Liver (tissue), 9 donors: Measurements from ENCODE around the gene TBC1D12. TPM values are rescaled to one million over a fixed set of nuclear protein-coding genes. Genes with fewer than 3 reads are reported as not detected.

ENCODE experiments used
- DNase-seq: peaks from one replicate; pipeline ENCODE4 v3.0.0-alpha.2; 2017; ENCODE audit warnings: low spot score
- H3K27ac ChIP-seq, 2 donors: one replicate each; pipeline ENCODE4 v1.7.0; 2013; ENCODE audit warnings: inconsistent platforms in 2 of 2, low read length in 2 of 2, control low read depth in 1 of 2, low read depth in 1 of 2, mild to moderate bottlenecking in 1 of 2
- H3K27me3 ChIP-seq, 4 donors: one replicate each; pipeline versions ENCODE4 v1.6.1 to v1.7.0; 2013; ENCODE audit warnings: low read length in 3 of 4, inconsistent platforms in 1 of 4, mild to moderate bottlenecking in 1 of 4, moderate library complexity in 1 of 4; ENCODE audit not compliant: control insufficient read depth in 4 of 4, insufficient read depth in 4 of 4
- H3K36me3 ChIP-seq, 4 donors: one replicate each; pipeline versions ENCODE4 v1.6.1 to v1.7.0; 2013; ENCODE audit warnings: low read length in 3 of 4, mild to moderate bottlenecking in 3 of 4, low read depth in 1 of 4, moderate library complexity in 1 of 4; ENCODE audit not compliant: control insufficient read depth in 4 of 4, insufficient read depth in 3 of 4
- H3K4me1 ChIP-seq, 4 donors: one replicate each; pipeline versions ENCODE4 v1.6.1 to v1.7.0; 2013; ENCODE audit warnings: low read length in 3 of 4, mild to moderate bottlenecking in 3 of 4, moderate library complexity in 1 of 4; ENCODE audit not compliant: control insufficient read depth in 4 of 4, insufficient read depth in 4 of 4
- H3K4me3 ChIP-seq, 3 donors: one replicate each; pipeline versions ENCODE4 v1.6.1 to v1.7.0; 2013; ENCODE audit warnings: low read length in 3 of 3, control low read depth in 1 of 3, low read depth in 1 of 3, mild to moderate bottlenecking in 1 of 3
- H3K9ac ChIP-seq, 2 donors: one replicate each; pipeline ENCODE4 v1.7.0; 2013; ENCODE audit warnings: low read length in 2 of 2, mild to moderate bottlenecking in 2 of 2, moderate library complexity in 2 of 2, control low read depth in 1 of 2, low read depth in 1 of 2
- H3K9me3 ChIP-seq, 4 donors: one replicate each; pipeline versions ENCODE4 v1.6.1 to v1.7.0; 2013; ENCODE audit warnings: low read length in 3 of 4; ENCODE audit not compliant: control insufficient read depth in 4 of 4
- FOXA1 ChIP-seq: IDR thresholded peaks from 2 replicates; pipeline ENCODE4 v1.6.1; 2016; ENCODE audit warnings: antibody characterized with exemption
- FOXA2 ChIP-seq: IDR thresholded peaks from 2 replicates; pipeline ENCODE4 v1.6.1; 2016; ENCODE audit warnings: antibody characterized with exemption
- GABPA ChIP-seq, 2 donors: IDR thresholded peaks in 1 of 2; conservative IDR thresholded peaks in 1 of 2; 2 replicates each; pipeline ENCODE4 v1.6.1; 2016; ENCODE audit warnings: antibody characterized with exemption in 2 of 2, mild to moderate bottlenecking in 1 of 2, moderate library complexity in 1 of 2
- HNF4A ChIP-seq, 2 donors: conservative IDR thresholded peaks; 2 replicates each; pipeline ENCODE4 v1.6.1; 2016; ENCODE audit warnings: antibody characterized with exemption in 2 of 2, mild to moderate bottlenecking in 2 of 2
- HNF4G ChIP-seq: IDR thresholded peaks from 2 replicates; pipeline ENCODE4 v1.6.1; 2016; ENCODE audit warnings: antibody characterized with exemption
- JUND ChIP-seq, 2 donors: IDR thresholded peaks; 2 replicates each; pipeline ENCODE4 v1.6.1; 2016; ENCODE audit warnings: antibody characterized with exemption in 2 of 2
- NR2F2 ChIP-seq: IDR thresholded peaks from 2 replicates; pipeline ENCODE4 v1.6.1; 2016; ENCODE audit warnings: antibody characterized with exemption
- RAD21 ChIP-seq, 2 donors: IDR thresholded peaks; 2 replicates each; pipeline ENCODE4 v1.6.1; 2016; ENCODE audit warnings: antibody characterized with exemption in 2 of 2, mild to moderate bottlenecking in 2 of 2
- RXRA ChIP-seq, 2 donors: IDR thresholded peaks; 2 replicates each; pipeline ENCODE4 v1.6.1; 2017 to 2018; ENCODE audit warnings: antibody characterized with exemption in 2 of 2, mild to moderate bottlenecking in 1 of 2
- SP1 ChIP-seq: IDR thresholded peaks from 2 replicates; pipeline ENCODE4 v1.6.1; 2018; ENCODE audit warnings: antibody characterized with exemption, mild to moderate bottlenecking
- TAF1 ChIP-seq: conservative IDR thresholded peaks from 2 replicates; pipeline ENCODE4 v1.6.1; 2016; ENCODE audit warnings: antibody characterized with exemption, mild to moderate bottlenecking
- YY1 ChIP-seq: IDR thresholded peaks from 2 replicates; pipeline ENCODE4 v1.6.1; 2016; ENCODE audit warnings: antibody characterized with exemption, mild to moderate bottlenecking
- WGBS: extraction: QIAGEN DNeasy Blood & Tissue Kit; methylation state at CpG from one replicate; pipeline ENCODE4 v1.1.7; 2013; 5-methylcytosine and 5-hydroxymethylcytosine counted together
- polyA plus RNA-seq, 2 donors: library from polyadenylated mRNA; stranded (reverse) in 1 of 2; unstranded in 1 of 2; fragments of 200-250 nt in 1 of 2; fragments of >200 nt in 1 of 2; fragmentation: Nextera tagmentation in 1 of 2; extraction: Ambion mirVana in 1 of 2; gene quantifications; one replicate each; pipeline versions ENCODE4 v1.2.1 to v1.2.3, GENCODE V29; 2013 to 2015
- total RNA-seq, 2 donors: library from RNA; depleted of rRNA; stranded (reverse); fragments of >200 nt; gene quantifications; one replicate each; pipeline ENCODE4 v1.2.3, GENCODE V29; 2014
- TF ChIP-seq, protein P1 (sequence below): IDR thresholded peaks from 2 replicates; pipeline ENCODE4 v1.6.1; 2016; ENCODE audit warnings: antibody characterized with exemption, mild to moderate bottlenecking
- TF ChIP-seq, protein P2 (sequence below): IDR thresholded peaks from 2 replicates; pipeline ENCODE4 v1.6.1; 2016; ENCODE audit warnings: antibody characterized with exemption
- TF ChIP-seq, protein P3 (sequence below): IDR thresholded peaks from 2 replicates; pipeline ENCODE4 v1.6.1; 2016; ENCODE audit warnings: antibody characterized with exemption
- TF ChIP-seq, protein P4 (sequence below): fragments of 150-350 bp; IDR thresholded peaks from 2 replicates; pipeline ENCODE4 v1.5.1; 2017; ENCODE audit warnings: improper control_type of control experiment, low read depth, low read length; ENCODE audit not compliant: missing input control
- donor health status: healthy.
- donor health status: healthy.
- donor health status: healthy.
- donor health status: healthy.
- donor health status: healthy.

Gene TBC1D12
- total and polyA plus RNA-seq, 4 donors: 2.6 to 7.5 (median 5.0) TPM

DNA sequence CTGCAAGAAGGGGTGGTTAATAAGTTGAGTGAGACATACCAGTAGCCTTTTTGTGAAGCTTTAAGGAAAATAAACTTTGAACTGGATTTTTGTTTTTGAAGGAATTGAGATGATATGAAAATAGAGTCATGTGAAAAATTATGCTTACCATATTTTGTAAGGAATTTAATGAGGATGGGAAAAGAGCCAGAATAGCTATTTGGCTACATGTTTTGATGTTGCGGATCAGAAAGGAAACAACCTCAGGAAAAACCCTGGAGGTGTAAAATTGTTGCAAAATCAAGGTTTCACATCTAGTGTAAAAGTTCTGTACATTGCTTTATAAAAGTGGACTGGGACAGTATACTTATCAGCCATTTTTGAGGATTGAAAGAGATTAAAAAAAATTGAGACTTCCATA lies 15.0 kb downstream of the TBC1D12 start:
- H3K36me3 ChIP-seq: no peaks in the 10 kb centered on the region
- no peaks in the 10 kb centered on the region for H3K9me3 ChIP-seq
- DNase-seq: no peak
- no peaks in the 10 kb centered on the region for H3K4me1 ChIP-seq
- no peak overlapping the region for H3K27ac ChIP-seq
- H3K4me3 ChIP-seq: no peak overlapping the region
- no peak overlapping the region for H3K9ac ChIP-seq
- TF ChIP-seq SP1: no peak
- TF ChIP-seq RAD21 (IDR thresholded peaks at IDR 0.05): no peak
- TF ChIP-seq FOXA2: no peak
- TF ChIP-seq JUND (IDR thresholded peaks at IDR 0.05): no peak
- TF ChIP-seq, protein P1, sequence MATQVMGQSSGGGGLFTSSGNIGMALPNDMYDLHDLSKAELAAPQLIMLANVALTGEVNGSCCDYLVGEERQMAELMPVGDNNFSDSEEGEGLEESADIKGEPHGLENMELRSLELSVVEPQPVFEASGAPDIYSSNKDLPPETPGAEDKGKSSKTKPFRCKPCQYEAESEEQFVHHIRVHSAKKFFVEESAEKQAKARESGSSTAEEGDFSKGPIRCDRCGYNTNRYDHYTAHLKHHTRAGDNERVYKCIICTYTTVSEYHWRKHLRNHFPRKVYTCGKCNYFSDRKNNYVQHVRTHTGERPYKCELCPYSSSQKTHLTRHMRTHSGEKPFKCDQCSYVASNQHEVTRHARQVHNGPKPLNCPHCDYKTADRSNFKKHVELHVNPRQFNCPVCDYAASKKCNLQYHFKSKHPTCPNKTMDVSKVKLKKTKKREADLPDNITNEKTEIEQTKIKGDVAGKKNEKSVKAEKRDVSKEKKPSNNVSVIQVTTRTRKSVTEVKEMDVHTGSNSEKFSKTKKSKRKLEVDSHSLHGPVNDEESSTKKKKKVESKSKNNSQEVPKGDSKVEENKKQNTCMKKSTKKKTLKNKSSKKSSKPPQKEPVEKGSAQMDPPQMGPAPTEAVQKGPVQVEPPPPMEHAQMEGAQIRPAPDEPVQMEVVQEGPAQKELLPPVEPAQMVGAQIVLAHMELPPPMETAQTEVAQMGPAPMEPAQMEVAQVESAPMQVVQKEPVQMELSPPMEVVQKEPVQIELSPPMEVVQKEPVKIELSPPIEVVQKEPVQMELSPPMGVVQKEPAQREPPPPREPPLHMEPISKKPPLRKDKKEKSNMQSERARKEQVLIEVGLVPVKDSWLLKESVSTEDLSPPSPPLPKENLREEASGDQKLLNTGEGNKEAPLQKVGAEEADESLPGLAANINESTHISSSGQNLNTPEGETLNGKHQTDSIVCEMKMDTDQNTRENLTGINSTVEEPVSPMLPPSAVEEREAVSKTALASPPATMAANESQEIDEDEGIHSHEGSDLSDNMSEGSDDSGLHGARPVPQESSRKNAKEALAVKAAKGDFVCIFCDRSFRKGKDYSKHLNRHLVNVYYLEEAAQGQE: no peak
- TF ChIP-seq FOXA1: no peak
- TF ChIP-seq YY1: no peak
- no peak for TF ChIP-seq TAF1
- TF ChIP-seq, protein P2, sequence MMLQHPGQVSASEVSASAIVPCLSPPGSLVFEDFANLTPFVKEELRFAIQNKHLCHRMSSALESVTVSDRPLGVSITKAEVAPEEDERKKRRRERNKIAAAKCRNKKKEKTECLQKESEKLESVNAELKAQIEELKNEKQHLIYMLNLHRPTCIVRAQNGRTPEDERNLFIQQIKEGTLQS: no peak
- TF ChIP-seq, protein P3, sequence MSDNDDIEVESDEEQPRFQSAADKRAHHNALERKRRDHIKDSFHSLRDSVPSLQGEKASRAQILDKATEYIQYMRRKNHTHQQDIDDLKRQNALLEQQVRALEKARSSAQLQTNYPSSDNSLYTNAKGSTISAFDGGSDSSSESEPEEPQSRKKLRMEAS: no peak
- no peak for TF ChIP-seq HNF4A (conservative IDR thresholded peaks at IDR 0.05)
- H3K27me3 ChIP-seq: no peaks in the 10 kb centered on the region
- WGBS: 86% methylated on average over 1 of the region's 1 CpG

DNA sequence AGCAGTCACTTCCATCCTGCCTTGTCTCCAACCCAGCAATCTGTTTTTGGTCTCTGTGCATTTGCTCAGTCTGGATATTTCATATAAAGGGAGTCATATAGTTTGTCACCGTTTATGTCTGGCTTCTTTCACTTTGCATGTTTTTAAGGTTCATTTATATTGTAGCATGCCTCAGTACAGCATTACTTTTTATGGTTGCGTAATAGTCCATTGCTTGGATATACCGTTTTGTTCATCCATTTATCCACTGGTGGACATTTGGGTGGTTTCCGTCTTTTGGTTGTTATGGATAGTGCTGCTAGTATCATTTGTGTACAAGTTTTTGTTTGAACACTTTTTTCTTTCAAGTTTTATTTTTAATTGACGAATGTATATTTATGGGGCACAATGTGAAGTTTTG lies 18.2 kb downstream of the TBC1D12 start:
- no peak for DNase-seq
- no peak overlapping the region for H3K4me3 ChIP-seq
- no peaks in the 10 kb centered on the region for H3K4me1 ChIP-seq
- TF ChIP-seq, protein P3: no peak
- TF ChIP-seq, protein P2: no peak
- TF ChIP-seq RXRA (IDR thresholded peaks at IDR 0.05) (no peak), YY1 (no peak), TAF1 (no peak), FOXA1 (no peak), HNF4G (no peak), NR2F2 (no peak), HNF4A (conservative IDR thresholded peaks at IDR 0.05) (no peak), GABPA (IDR thresholded peaks at IDR 0.05 in 1 of 2, conservative IDR thresholded peaks at IDR 0.05 in 1 of 2) (no peak), FOXA2 (no peak)
- TF ChIP-seq, protein P4, sequence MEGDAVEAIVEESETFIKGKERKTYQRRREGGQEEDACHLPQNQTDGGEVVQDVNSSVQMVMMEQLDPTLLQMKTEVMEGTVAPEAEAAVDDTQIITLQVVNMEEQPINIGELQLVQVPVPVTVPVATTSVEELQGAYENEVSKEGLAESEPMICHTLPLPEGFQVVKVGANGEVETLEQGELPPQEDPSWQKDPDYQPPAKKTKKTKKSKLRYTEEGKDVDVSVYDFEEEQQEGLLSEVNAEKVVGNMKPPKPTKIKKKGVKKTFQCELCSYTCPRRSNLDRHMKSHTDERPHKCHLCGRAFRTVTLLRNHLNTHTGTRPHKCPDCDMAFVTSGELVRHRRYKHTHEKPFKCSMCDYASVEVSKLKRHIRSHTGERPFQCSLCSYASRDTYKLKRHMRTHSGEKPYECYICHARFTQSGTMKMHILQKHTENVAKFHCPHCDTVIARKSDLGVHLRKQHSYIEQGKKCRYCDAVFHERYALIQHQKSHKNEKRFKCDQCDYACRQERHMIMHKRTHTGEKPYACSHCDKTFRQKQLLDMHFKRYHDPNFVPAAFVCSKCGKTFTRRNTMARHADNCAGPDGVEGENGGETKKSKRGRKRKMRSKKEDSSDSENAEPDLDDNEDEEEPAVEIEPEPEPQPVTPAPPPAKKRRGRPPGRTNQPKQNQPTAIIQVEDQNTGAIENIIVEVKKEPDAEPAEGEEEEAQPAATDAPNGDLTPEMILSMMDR: no peak
- no peaks in the 10 kb centered on the region for H3K36me3 ChIP-seq
- no peaks in the 10 kb centered on the region for H3K27me3 ChIP-seq
- no peak overlapping the region for H3K9ac ChIP-seq
- H3K27ac ChIP-seq: no peak overlapping the region
- peaks cover 1 to 6% (median 3%) of the 10 kb centered on the region in 4 donors for H3K9me3 ChIP-seq
- WGBS: 97% methylated on average over 5 of the region's 5 CpGs
